ENCODE measurements around the gene ZNF300. TPM values are rescaled to one million over a fixed set of nuclear protein-coding genes. Genes with fewer than 3 reads are reported as not detected.

ZNF300 gene
- polyA plus RNA-seq, 1 of the 3 experiments (the other 2 are of a cell fraction) = 3.5 TPM

- TF ChIP-seq FOXJ3 (CRISPR knock-in tag; IDR thresholded peaks at IDR 0.05) (no peak), MAX (IDR thresholded peaks at IDR 0.05; ENCODE audit: low read depth) (no peak), MXI1 (IDR thresholded peaks at IDR 0.05; ENCODE audit: low read depth, low read length) (no peak), RCOR1 (IDR thresholded peaks at IDR 0.05; ENCODE audit: low read length) (no peak), MEF2A (IDR thresholded peaks at IDR 0.05; ENCODE audit: borderline replicate concordance, low read depth) (no peak), EP300 (IDR thresholded peaks at IDR 0.05; ENCODE audit: borderline replicate concordance in 1 of 2, low read depth in 1 of 2, low read length in 1 of 2) (no peak), EZH2phosphoT487 (IDR thresholded peaks at IDR 0.05; ENCODE audit: borderline replicate concordance, low read depth) (no peak), USF1 (IDR thresholded peaks at IDR 0.05; ENCODE audit: borderline replicate concordance, low read depth) (no peak), ZBTB33 (IDR thresholded peaks at IDR 0.05; ENCODE audit: borderline replicate concordance, low read depth) (no peak), USF2 (IDR thresholded peaks at IDR 0.05; ENCODE audit: borderline replicate concordance, low read depth, low read length) (no peak), FOXM1 (IDR thresholded peaks at IDR 0.05; ENCODE audit: low read depth) (no peak), YY1 (IDR thresholded peaks at IDR 0.05; ENCODE audit: low read depth) (no peak), GATA2 (CRISPR knock-in tag; IDR thresholded peaks at IDR 0.05) (no peak), CHD2 (IDR thresholded peaks at IDR 0.05; ENCODE audit: low read length, partially characterized antibody) (no peak), REST (IDR thresholded peaks at IDR 0.05; ENCODE audit: low read depth, low read length) (no peak), TCF12 (IDR thresholded peaks at IDR 0.05) (no peak), ELF1 (IDR thresholded peaks at IDR 0.05) (no peak), FOSL2 (IDR thresholded peaks at IDR 0.05; ENCODE audit: borderline replicate concordance, low read depth) (no peak), PBX3 (IDR thresholded peaks at IDR 0.05) (no peak)
- H2AFZ ChIP-seq (ENCODE audit: low read depth) = peak overlapping the region; percentile 76; the same call in 1 of the 2 replicates
- H3K79me2 ChIP-seq (ENCODE audit: insufficient read depth) = no peaks in the 10 kb centered on the region
- peak; percentile 14 for DNase-seq
- CTCF ChIA-PET = interaction anchor here (0.7 kb wide), 1 partner anchor 99 kb away, joined by 3 read pairs; no protein-coding TSS in a partner anchor
- H3K9ac ChIP-seq = no peak overlapping the region
- H3F3A ChIP-seq (replicated peaks; ENCODE audit: insufficient read depth) = no peaks in the 10 kb centered on the region
- H3K4me1 ChIP-seq (ENCODE audit: control insufficient read depth in 1 of 2, insufficient read depth in 2 of 2, low read depth in 1 of 2, low read length in 1 of 2) = no peaks in the 10 kb centered on the region
- H3K4me2 ChIP-seq = no peak overlapping the region
- no peaks in the 10 kb centered on the region for H3K9me2 ChIP-seq
- POLR2A ChIA-PET = no interaction called here
- 0 out of 2 replicates have a peak, but pooled peaks cover 4% of the 10 kb centered on the region for H3K9me3 ChIP-seq
- WGBS (ENCODE audit: low lambda C conversion rate) = 31% methylated on average over 5 of the region's 5 CpGs
- H3K27ac ChIP-seq (ENCODE audit: low read depth in 2 of 2, low read length in 1 of 2) = no peak overlapping the region
- no peaks in the 10 kb centered on the region for H3K36me3 ChIP-seq (replicated peaks in 1 of 2; ENCODE audit: control insufficient read depth in 1 of 2, insufficient read depth in 2 of 2, low read length in 1 of 2)
- H3K4me3 ChIP-seq (ENCODE audit: low read depth in 2 of 2, low read length in 1 of 2) = peak overlapping the region in 1 of 2 experiments; percentile 34; a peak in 2 of 4 replicates
- no peaks in the 10 kb centered on the region for H4K20me1 ChIP-seq (ENCODE audit: insufficient read depth)
- H3K27me3 ChIP-seq (ENCODE audit: insufficient read depth) = no peaks in the 10 kb centered on the region
Measured at GRCh38 chr5:150945947-150946346, 41.2 kb upstream of the ZNF300 start.

Measured in SK-N-SH (cell line).